ENCODE results near the gene TASP1.
"Not testable (repeated sequence)": the region's sequence is repeated elsewhere in the genome, so short reads cannot be mapped to it uniquely, and the experiment has no call there.

DNA sequence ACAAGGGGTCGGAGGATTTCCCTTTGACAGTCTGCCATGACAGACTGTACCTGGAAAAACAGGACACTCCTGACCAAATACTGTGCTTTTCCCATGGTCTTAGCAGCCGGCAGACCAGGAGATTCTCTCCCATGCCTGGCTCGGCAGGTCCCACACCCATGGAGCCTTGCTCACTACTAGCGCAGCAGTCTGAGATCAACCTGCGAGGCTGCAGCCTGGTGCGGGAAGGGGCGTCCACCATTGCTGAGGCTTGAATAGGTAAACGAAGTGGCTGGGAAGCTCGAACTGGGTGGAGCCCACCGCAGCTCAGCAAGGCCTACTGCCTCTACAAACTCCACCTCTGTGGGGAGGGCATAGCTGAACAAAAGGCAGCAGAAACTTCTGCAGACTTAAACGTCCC lies 45.3 kb downstream of the TASP1 start:
- TF ChIP-seq, protein P1, sequence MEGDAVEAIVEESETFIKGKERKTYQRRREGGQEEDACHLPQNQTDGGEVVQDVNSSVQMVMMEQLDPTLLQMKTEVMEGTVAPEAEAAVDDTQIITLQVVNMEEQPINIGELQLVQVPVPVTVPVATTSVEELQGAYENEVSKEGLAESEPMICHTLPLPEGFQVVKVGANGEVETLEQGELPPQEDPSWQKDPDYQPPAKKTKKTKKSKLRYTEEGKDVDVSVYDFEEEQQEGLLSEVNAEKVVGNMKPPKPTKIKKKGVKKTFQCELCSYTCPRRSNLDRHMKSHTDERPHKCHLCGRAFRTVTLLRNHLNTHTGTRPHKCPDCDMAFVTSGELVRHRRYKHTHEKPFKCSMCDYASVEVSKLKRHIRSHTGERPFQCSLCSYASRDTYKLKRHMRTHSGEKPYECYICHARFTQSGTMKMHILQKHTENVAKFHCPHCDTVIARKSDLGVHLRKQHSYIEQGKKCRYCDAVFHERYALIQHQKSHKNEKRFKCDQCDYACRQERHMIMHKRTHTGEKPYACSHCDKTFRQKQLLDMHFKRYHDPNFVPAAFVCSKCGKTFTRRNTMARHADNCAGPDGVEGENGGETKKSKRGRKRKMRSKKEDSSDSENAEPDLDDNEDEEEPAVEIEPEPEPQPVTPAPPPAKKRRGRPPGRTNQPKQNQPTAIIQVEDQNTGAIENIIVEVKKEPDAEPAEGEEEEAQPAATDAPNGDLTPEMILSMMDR (conservative IDR thresholded peaks at IDR 0.05), result not testable (repeated sequence)
- TF ChIP-seq EZH2 (IDR thresholded peaks at IDR 0.05; ENCODE audit: low read depth), result not testable (repeated sequence)

All from PC-9 (cell line).